Iris pigment epithelial cell (primary cell): ENCODE results near the gene APOL2.
"Not testable (repeated sequence)": the region's sequence is repeated elsewhere in the genome, so short reads cannot be mapped to it uniquely, and the experiment has no call there.

Experiments
- DNase-seq: peaks from one replicate; pipeline ENCODE4 v3.0.0-alpha.2; 2011; ENCODE audit warnings: low read depth

Gene APOL2

GRCh38 chr22:36263216-36263673 lies 23.9 kb upstream of the APOL2 start:
- peak; percentile 61 for DNase-seq

- DNase-seq: not testable (repeated sequence)
Observed at GRCh38 chr22:36262307-36262706, 23.0 kb upstream of the APOL2 start.

GRCh38 chr22:36261675-36262074 lies 22.3 kb upstream of the APOL2 start:
- DNase-seq: not testable (repeated sequence)

- no peak for DNase-seq
Observed at GRCh38 chr22:36259615-36260300, 20.4 kb upstream of the APOL2 start.

GRCh38 chr22:36258701-36259614 lies 19.6 kb upstream of the APOL2 start:
- DNase-seq: peak; percentile 71

- no peak for DNase-seq
Observed at GRCh38 chr22:36257948-36258670, 18.8 kb upstream of the APOL2 start.

GRCh38 chr22:36257308-36257707 lies 18.0 kb upstream of the APOL2 start:
- no peak for DNase-seq

- no peak for DNase-seq
Observed at GRCh38 chr22:36256478-36256877, 17.2 kb upstream of the APOL2 start.

GRCh38 chr22:36255572-36255971 lies 16.2 kb upstream of the APOL2 start:
- not testable (repeated sequence) for DNase-seq

GRCh38 chr22:36253523-36254490 lies 14.5 kb upstream of the APOL2 start:
- no peak for DNase-seq

- peak; percentile 63 for DNase-seq
Observed at GRCh38 chr22:36252754-36253522, 13.6 kb upstream of the APOL2 start, which contains the start of gene APOL1. TSS of gene APOL1 (plus strand) at chr22:36253133. CDS start at chr22:36254956, 1,823 bp downstream.

GRCh38 chr22:36251979-36252608 lies 12.8 kb upstream of the APOL2 start:
- DNase-seq: not testable (repeated sequence)

- not testable (repeated sequence) for DNase-seq
Observed at GRCh38 chr22:36250292-36250960, 11.1 kb upstream of the APOL2 start.

- DNase-seq: no peak
Observed at GRCh38 chr22:36249160-36249559, 9.8 kb upstream of the APOL2 start.

- no peak for DNase-seq
Observed at GRCh38 chr22:36247955-36248354, 8.6 kb upstream of the APOL2 start.

GRCh38 chr22:36246718-36247117 lies 7.4 kb upstream of the APOL2 start:
- no peak for DNase-seq

GRCh38 chr22:36245805-36246356 lies 6.6 kb upstream of the APOL2 start:
- DNase-seq: no peak

GRCh38 chr22:36244522-36245391 lies 5.4 kb upstream of the APOL2 start:
- peak; percentile 34 for DNase-seq
